ENCODE measurements around the gene SEC22A.

Gene SEC22A

DNA sequence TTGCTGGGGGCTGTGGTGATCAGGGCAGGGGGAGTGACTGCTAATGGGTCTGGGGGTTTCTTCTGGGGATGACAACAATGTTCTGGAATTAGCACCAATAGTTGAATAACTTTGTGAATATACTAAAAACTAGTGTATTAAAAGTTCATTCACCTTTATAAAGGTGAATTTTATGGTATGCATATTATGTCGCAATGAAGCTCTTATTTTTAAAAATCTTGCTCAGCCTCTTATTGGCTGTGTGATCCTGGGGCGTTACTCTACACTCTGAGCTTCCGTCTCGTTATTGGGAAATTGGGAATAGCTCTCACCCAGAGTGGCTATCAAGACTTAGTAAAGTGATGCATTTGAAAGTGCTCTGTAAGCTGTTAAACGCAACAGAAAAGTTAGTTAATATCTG, 105.3 kb downstream of the SEC22A start:
- H3K4me3 ChIP-seq (ENCODE audit: low read length) = no peak overlapping the region
- no peak overlapping the region for H3K9ac ChIP-seq (ENCODE audit: low read length)
- no peak overlapping the region for H3K27ac ChIP-seq (ENCODE audit: low read depth, low read length)
- H3K36me3 ChIP-seq (ENCODE audit: control insufficient read depth, insufficient read depth, low read length) = peaks cover 2% of the 10 kb centered on the region
- H3K27me3 ChIP-seq (ENCODE audit: control insufficient read depth, insufficient read depth, low read length) = no peaks in the 10 kb centered on the region
- no peaks in the 10 kb centered on the region for H3K4me1 ChIP-seq (ENCODE audit: control insufficient read depth, insufficient read depth, low read length)

DNA sequence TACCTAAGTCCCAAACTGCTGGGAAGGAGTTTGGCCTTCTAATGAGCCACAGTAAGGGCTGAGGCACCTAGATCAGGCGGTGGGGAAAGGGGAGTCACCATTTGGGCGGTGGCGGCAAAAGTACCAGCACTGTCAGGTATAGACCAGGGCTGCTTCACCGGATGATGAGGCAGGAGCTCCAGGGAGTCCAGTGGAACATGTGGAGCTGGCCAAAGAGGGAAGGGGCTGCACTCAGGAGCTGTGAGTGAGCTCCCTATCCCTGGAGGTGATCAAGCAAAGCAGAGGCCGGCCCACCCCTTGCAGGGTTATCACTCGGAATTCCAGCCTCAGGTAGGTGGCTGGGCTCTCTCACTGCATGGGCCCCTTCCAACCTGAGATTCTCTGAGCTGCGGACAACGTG, 108.4 kb downstream of the SEC22A start:
- no peaks in the 10 kb centered on the region for H3K27me3 ChIP-seq (ENCODE audit: control insufficient read depth, insufficient read depth, low read length)
- peaks cover 4% of the 10 kb centered on the region for H3K36me3 ChIP-seq (ENCODE audit: control insufficient read depth, insufficient read depth, low read length)
- no peak overlapping the region for H3K4me3 ChIP-seq (ENCODE audit: low read length)
- H3K9ac ChIP-seq (ENCODE audit: low read length) = no peak overlapping the region
- no peak overlapping the region for H3K27ac ChIP-seq (ENCODE audit: low read depth, low read length)
- H3K4me1 ChIP-seq (ENCODE audit: control insufficient read depth, insufficient read depth, low read length) = no peaks in the 10 kb centered on the region

DNA sequence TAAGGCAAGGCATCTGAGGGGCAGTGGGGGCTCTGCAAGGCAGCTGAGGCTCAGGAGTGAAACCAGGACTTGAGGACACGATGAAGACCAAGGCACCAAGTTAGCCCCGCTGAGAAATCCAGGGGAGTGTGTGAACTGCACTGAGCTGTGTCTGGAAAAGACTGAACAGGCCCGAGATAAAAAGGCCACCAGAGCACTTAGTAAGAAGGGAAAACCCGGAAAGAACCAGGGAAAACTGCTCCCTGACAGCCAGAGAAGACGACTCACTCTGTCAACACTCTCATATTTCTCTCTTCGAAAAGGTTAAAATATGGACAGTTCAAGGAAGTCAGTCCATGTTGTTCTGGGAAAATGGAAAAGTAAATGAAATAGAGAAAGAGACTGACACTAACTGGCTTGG, 109.0 kb downstream of the SEC22A start:
- H3K4me1 ChIP-seq (ENCODE audit: control insufficient read depth, insufficient read depth, low read length) = no peaks in the 10 kb centered on the region
- H3K36me3 ChIP-seq (ENCODE audit: control insufficient read depth, insufficient read depth, low read length) = peaks cover 7% of the 10 kb centered on the region
- H3K9ac ChIP-seq (ENCODE audit: low read length) = no peak overlapping the region
- H3K27me3 ChIP-seq (ENCODE audit: control insufficient read depth, insufficient read depth, low read length) = no peaks in the 10 kb centered on the region
- no peak overlapping the region for H3K4me3 ChIP-seq (ENCODE audit: low read length)
- no peak overlapping the region for H3K27ac ChIP-seq (ENCODE audit: low read depth, low read length)

DNA sequence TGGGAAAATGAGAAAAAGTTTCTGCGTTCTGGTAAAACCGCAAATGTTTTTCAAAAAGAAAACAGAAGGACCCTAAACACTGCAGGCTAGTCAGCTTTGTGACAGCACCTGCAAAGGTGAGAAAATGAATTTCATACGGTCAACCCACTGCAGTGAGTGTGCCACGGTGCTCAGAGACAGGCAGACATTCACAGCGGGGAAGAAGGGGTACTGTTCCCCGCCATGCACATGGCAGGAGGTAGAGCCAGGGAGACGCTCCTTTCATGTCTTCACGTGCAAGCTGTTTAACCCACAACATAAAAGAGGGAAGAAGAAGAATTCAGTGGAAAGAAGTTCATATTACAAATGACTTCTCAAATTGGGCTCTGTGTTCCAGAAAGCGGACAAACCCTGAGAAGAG, 109.5 kb downstream of the SEC22A start:
- Histone ChIP-seq H3K9ac (ENCODE audit: low read length) (no peak overlapping the region), H3K27me3 (ENCODE audit: control insufficient read depth, insufficient read depth, low read length) (no peaks in the 10 kb centered on the region), H3K4me1 (ENCODE audit: control insufficient read depth, insufficient read depth, low read length) (no peaks in the 10 kb centered on the region), H3K4me3 (ENCODE audit: low read length) (no peak overlapping the region), H3K36me3 (ENCODE audit: control insufficient read depth, insufficient read depth, low read length) (peaks cover 7% of the 10 kb centered on the region), H3K27ac (ENCODE audit: low read depth, low read length) (no peak overlapping the region)

DNA sequence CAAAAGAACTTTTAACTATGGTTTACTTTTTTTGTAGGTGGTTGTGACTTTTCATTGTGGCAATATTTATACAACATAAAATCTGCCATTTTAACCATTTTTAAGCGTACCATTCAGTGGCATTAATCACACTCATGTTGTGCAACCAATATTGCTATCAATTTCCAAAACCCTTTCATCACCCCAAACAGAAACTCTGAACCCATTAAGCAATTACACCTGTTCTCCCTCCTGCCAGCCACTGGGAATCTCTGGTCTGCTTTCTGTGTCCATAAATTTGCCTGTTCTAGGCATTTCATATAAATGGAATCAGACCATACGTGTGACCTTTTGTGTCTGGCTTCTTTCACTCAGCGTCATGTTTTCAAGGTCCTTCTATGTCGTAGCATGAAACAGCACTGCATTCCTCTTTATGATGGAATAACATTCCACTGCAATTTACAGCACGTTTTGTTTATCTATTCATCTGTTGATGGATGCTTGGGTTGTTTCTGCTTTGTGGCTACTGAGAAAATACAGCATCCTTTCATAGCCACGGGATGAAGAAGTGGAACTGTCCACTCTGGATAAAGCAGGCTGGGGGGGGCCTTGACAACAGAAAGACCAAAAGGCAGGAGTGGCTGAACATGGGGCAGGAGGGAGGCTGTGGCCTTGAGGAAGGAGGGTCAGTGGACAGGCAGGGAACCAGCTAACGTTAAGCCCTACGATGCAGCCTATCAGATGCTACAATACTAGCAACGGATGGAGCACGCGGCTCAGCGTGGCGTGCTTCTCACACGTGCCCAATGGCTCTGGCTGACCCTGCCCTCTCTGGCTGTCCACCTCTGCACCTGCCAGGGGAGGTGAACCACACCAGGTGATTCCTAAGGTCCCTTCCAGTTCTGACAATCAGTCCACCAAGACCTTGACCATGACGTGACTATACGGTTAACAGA, 110.9 kb downstream of the SEC22A start:
- peaks cover 7% of the 10 kb centered on the region for H3K36me3 ChIP-seq (ENCODE audit: control insufficient read depth, insufficient read depth, low read length)
- H3K4me3 ChIP-seq (ENCODE audit: low read length) = no peak overlapping the region
- H3K27me3 ChIP-seq (ENCODE audit: control insufficient read depth, insufficient read depth, low read length) = no peaks in the 10 kb centered on the region
- H3K4me1 ChIP-seq (ENCODE audit: control insufficient read depth, insufficient read depth, low read length) = no peaks in the 10 kb centered on the region
- H3K27ac ChIP-seq (ENCODE audit: low read depth, low read length) = no peak overlapping the region
- H3K9ac ChIP-seq (ENCODE audit: low read length) = no peak overlapping the region

DNA sequence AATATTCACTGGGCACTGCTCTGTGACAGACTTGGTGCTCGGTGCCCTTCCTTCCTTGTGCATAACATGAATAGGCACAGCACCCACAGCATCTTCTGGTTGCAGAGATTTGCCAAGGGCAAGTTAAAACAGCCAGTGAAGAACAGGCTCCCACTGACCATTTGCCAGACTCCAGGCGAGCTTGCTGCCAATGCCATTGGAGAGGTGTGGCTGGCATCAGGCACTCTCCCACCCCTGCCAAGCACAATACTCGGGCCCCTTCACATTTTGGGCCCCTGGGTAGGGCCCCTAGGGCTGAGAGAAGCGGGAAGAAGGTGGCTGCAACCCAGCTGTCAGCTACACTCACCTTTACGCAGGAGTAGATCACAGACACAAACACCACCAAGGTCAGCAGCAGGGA, 112.1 kb downstream of the SEC22A start:
- Histone ChIP-seq H3K27ac (ENCODE audit: low read depth, low read length) (no peak overlapping the region), H3K36me3 (ENCODE audit: control insufficient read depth, insufficient read depth, low read length) (peaks cover 15% of the 10 kb centered on the region), H3K4me1 (ENCODE audit: control insufficient read depth, insufficient read depth, low read length) (no peaks in the 10 kb centered on the region), H3K27me3 (ENCODE audit: control insufficient read depth, insufficient read depth, low read length) (no peaks in the 10 kb centered on the region), H3K9ac (ENCODE audit: low read length) (no peak overlapping the region), H3K4me3 (ENCODE audit: low read length) (no peak overlapping the region)

DNA sequence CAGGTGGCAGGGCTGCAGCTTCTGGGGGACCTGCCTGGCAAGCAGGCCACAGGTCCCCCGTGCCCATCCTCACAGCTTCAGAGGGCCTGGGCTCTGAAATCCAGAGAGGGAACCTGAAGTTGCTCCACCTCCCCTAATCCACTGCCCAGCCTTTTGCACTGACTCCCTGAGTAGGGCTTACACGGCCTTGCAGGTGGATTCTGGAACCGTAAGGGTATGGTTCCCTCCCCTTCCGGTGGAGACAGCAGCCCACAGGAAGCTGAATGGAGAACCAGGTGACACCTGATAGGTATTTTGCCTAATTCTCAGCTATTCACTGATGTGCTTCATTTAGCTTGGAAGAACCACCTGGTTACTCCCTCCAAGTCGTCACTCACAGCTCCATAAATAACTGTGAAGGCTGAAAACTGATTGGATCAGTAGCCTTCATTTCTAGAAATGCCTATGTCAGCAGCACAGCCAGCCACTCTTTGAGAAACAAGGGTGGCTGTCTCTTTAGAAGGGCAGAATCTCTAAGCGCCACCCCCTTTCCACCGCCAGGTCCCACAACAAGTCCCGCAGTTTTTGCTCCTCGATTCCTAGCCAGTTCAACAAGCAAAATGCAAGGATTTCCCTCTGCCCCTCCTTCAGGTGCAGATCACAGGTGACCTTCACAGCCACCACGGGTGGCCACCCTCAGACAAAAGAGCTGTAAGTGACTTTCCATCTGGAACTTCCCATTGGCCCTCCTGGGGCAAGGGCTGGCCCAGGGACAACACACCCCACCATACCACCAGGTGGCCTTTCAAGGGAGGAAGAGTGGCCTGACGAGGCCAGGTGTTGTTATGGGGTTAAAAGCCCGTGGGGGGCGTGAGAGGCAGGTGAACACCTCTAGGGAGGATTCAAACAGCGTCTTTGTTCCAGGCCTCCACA, 112.9 kb downstream of the SEC22A start:
- Histone ChIP-seq H3K4me3 (ENCODE audit: low read length) (no peak overlapping the region), H3K4me1 (ENCODE audit: control insufficient read depth, insufficient read depth, low read length) (no peaks in the 10 kb centered on the region), H3K36me3 (ENCODE audit: control insufficient read depth, insufficient read depth, low read length) (peaks cover 15% of the 10 kb centered on the region), H3K27ac (ENCODE audit: low read depth, low read length) (no peak overlapping the region), H3K9ac (ENCODE audit: low read length) (no peak overlapping the region), H3K27me3 (ENCODE audit: control insufficient read depth, insufficient read depth, low read length) (no peaks in the 10 kb centered on the region)

DNA sequence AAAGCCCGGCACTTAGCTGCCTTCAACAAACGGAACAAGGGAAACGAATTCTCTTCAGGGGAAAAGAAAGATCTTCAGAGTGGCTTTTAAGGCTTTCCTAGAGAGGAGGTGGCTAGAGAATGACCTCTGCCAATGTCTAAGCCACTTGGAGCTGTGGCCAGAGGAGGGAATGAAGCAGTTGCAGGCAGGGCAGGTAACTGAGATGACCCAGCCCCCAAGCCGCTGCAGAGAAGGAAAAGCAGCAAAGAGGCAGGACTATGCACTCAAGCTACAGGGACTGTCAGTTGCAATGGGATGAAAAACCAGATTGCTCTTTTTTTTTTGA, 113.5 kb downstream of the SEC22A start:
- Histone ChIP-seq H3K36me3 (ENCODE audit: control insufficient read depth, insufficient read depth, low read length) (peaks cover 15% of the 10 kb centered on the region), H3K4me3 (ENCODE audit: low read length) (no peak overlapping the region)

DNA sequence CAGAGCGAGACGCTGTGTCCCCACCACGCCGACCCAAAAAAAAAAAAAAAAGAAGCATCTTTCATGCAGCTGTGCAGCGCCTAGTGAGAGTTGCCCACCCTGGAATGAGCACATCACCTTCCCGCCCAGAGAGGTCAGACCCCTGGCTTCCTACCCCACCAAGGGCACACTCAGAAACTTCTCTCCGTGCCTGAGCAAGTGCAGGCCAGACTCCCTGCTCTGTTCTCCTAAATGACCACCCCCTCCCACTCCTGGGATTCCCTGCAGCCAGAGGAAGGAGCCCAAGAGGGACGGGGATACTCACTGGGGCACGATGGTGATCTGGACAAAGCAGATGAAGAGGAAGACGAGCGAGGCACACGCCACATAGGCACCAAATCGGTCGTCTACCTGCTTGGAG, 116.0 kb downstream of the SEC22A start:
- Histone ChIP-seq H3K4me3 (ENCODE audit: low read length) (no peak overlapping the region), H3K4me1 (ENCODE audit: control insufficient read depth, insufficient read depth, low read length) (no peaks in the 10 kb centered on the region), H3K9ac (ENCODE audit: low read length) (no peak overlapping the region), H3K27me3 (ENCODE audit: control insufficient read depth, insufficient read depth, low read length) (no peaks in the 10 kb centered on the region), H3K36me3 (ENCODE audit: control insufficient read depth, insufficient read depth, low read length) (peaks cover 13% of the 10 kb centered on the region), H3K27ac (ENCODE audit: low read depth, low read length) (no peak overlapping the region)

More for the DNA sequence above, 113.5 kb downstream of the SEC22A start:
- Histone ChIP-seq H3K27ac (ENCODE audit: low read depth, low read length) (no peak overlapping the region), H3K4me1 (ENCODE audit: control insufficient read depth, insufficient read depth, low read length) (no peaks in the 10 kb centered on the region), H3K9ac (ENCODE audit: low read length) (no peak overlapping the region), H3K27me3 (ENCODE audit: control insufficient read depth, insufficient read depth, low read length) (no peaks in the 10 kb centered on the region)

DNA sequence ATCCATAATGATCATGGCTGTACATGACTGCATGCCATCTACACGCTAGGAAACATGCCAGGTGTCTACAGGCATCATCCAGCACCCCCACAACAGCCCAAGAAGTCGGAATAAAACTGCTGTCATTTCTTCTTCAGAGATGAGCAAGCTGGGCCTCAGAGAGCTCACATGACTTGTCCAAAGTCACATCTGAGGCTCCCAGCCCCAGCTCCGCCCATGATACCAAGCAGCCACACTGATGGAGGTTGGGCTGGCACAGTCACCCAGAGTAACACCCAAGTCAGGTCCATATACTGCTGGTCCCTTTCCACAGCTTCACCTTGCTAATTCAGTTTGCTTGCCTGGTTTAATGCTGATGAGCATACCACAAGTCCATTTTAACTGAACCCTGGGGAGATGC, 116.6 kb downstream of the SEC22A start:
- H3K4me1 ChIP-seq (ENCODE audit: control insufficient read depth, insufficient read depth, low read length) = no peaks in the 10 kb centered on the region
- H3K36me3 ChIP-seq (ENCODE audit: control insufficient read depth, insufficient read depth, low read length) = peaks cover 13% of the 10 kb centered on the region
- H3K27ac ChIP-seq (ENCODE audit: low read depth, low read length) = no peak overlapping the region
- H3K27me3 ChIP-seq (ENCODE audit: control insufficient read depth, insufficient read depth, low read length) = no peaks in the 10 kb centered on the region
- H3K9ac ChIP-seq (ENCODE audit: low read length) = no peak overlapping the region
- no peak overlapping the region for H3K4me3 ChIP-seq (ENCODE audit: low read length)

DNA sequence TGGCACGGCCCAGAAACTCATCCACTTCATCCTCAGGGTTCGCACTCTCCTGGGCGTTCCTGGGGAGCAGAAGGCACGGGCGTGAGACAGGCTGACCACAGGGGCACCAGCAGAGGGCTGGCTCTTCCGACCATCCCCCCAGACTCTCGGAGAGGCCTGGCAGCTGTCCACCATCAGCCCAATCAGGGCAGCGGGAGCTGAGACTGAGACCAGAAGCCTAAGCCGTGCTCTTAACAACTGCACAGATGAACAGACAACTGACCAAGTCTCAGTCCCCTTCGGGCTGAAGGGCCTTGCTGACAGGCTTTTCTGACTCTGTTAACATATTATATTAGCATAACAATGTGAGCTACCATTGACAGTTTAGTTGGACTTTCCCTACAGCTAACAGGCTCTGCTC, 118.0 kb downstream of the SEC22A start:
- H3K27ac ChIP-seq (ENCODE audit: low read depth, low read length) = no peak overlapping the region
- H3K4me1 ChIP-seq (ENCODE audit: control insufficient read depth, insufficient read depth, low read length) = no peaks in the 10 kb centered on the region

DNA sequence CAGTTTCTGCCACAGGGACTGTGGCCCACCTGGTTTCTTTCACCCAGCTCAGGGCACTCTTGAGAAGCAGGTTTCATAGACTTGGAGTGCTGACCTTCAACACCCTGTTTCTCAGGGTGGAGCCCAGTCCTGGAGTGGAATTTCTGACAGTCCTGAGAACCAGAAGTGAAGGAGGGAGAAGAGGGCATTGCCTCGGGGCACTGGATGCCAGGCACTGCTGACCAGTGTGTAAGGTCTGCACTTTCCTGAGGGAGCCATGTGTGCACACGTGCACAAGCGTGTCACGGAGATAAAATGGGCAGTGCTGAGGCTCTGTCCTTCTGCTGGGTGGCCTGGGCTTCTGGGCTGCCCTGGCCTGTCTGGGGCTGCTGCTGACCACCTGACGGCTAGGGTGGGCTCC, 118.5 kb downstream of the SEC22A start:
- Histone ChIP-seq H3K27me3 (ENCODE audit: control insufficient read depth, insufficient read depth, low read length) (no peaks in the 10 kb centered on the region), H3K36me3 (ENCODE audit: control insufficient read depth, insufficient read depth, low read length) (peaks cover 15% of the 10 kb centered on the region), H3K4me1 (ENCODE audit: control insufficient read depth, insufficient read depth, low read length) (no peaks in the 10 kb centered on the region), H3K4me3 (ENCODE audit: low read length) (no peak overlapping the region), H3K9ac (ENCODE audit: low read length) (no peak overlapping the region), H3K27ac (ENCODE audit: low read depth, low read length) (no peak overlapping the region)

More for the DNA sequence above, 118.0 kb downstream of the SEC22A start:
- Histone ChIP-seq H3K36me3 (ENCODE audit: control insufficient read depth, insufficient read depth, low read length) (peaks cover 13% of the 10 kb centered on the region), H3K27me3 (ENCODE audit: control insufficient read depth, insufficient read depth, low read length) (no peaks in the 10 kb centered on the region), H3K9ac (ENCODE audit: low read length) (no peak overlapping the region), H3K4me3 (ENCODE audit: low read length) (no peak overlapping the region)
